HEK293T (cell line): ENCODE measurements around the gene KREMEN1.

Source experiments
- CTCF ChIA-PET: fragments of 350-600 bp; formaldehyde crosslinking; extraction: SDS; loops from one replicate; lab custom pipeline; 2021; ENCODE audit warnings: antibody characterized with exemption, inconsistent platforms; lab: Yijun Ruan, JAX
- POLR2A ChIA-PET: fragments of 350-600 bp; formaldehyde crosslinking; extraction: SDS; loops from one replicate; lab custom pipeline; 2020; ENCODE audit warnings: antibody characterized with exemption, inconsistent platforms; lab: Yijun Ruan, JAX
- DNase-seq: peaks from one replicate; pipeline ENCODE4 v3.0.0; 2012; ENCODE audit warnings: mixed read lengths; ENCODE audit errors: extremely low spot score
- ARNT ChIP-seq: fragments of 450-650 bp; IDR thresholded peaks from 2 replicates; pipeline ENCODE4 v1.6.1; 2017; ENCODE audit warnings: mild to moderate bottlenecking
- BHLHE40 ChIP-seq: fragments of 450-650 bp; IDR thresholded peaks from 2 replicates; pipeline ENCODE4 v1.6.1; 2016; ENCODE audit warnings: mild to moderate bottlenecking, moderate library complexity, borderline replicate concordance
- CTBP1 ChIP-seq: fragments of 450-650 bp; IDR thresholded peaks from 2 replicates; pipeline ENCODE4 v1.6.1; 2016; ENCODE audit warnings: borderline replicate concordance
- ELF4 ChIP-seq: fragments of 450-650 bp; IDR thresholded peaks from 2 replicates; pipeline ENCODE4 v1.6.1; 2017; ENCODE audit warnings: antibody characterized with exemption
- FOXA1 ChIP-seq: fragments of 450-650 bp; IDR thresholded peaks from 2 replicates; pipeline ENCODE4 v1.6.1; 2016; ENCODE audit warnings: mild to moderate bottlenecking
- FOXK2 ChIP-seq: fragments of 450-650 bp; IDR thresholded peaks from 2 replicates; pipeline ENCODE4 v1.6.1; 2016; ENCODE audit warnings: mild to moderate bottlenecking
- FOXM1 ChIP-seq: fragments of 450-650 bp; IDR thresholded peaks from 2 replicates; pipeline ENCODE4 v1.6.1; 2017; ENCODE audit warnings: mild to moderate bottlenecking, borderline replicate concordance
- HDGF ChIP-seq: fragments of 450-650 bp; IDR thresholded peaks from 2 replicates; pipeline ENCODE4 v1.6.1; 2017; ENCODE audit warnings: antibody characterized with exemption, borderline replicate concordance
- L3MBTL2 ChIP-seq: fragments of 450-650 bp; conservative IDR thresholded peaks from 2 replicates; pipeline ENCODE4 v1.6.1; 2016; ENCODE audit warnings: mild to moderate bottlenecking
- LEF1 ChIP-seq: fragments of 450-650 bp; IDR thresholded peaks from 2 replicates; pipeline ENCODE4 v1.6.1; 2017; ENCODE audit warnings: mild to moderate bottlenecking, borderline replicate concordance
- NFRKB ChIP-seq: fragments of 450-650 bp; IDR thresholded peaks from 2 replicates; pipeline ENCODE4 v1.6.1; 2016; ENCODE audit warnings: mild to moderate bottlenecking, moderate library complexity
- SP1 ChIP-seq: fragments of 450-650 bp; IDR thresholded peaks from 2 replicates; pipeline ENCODE4 v1.6.1; 2017
- SUZ12 ChIP-seq: fragments of 450-650 bp; IDR thresholded peaks from 2 replicates; pipeline ENCODE4 v1.6.1; 2016; ENCODE audit warnings: mild to moderate bottlenecking
- TARDBP ChIP-seq: fragments of 450-650 bp; IDR thresholded peaks from 2 replicates; pipeline ENCODE4 v1.6.1; 2016
- ZNF384 ChIP-seq: fragments of 450-650 bp; IDR thresholded peaks from 2 replicates; pipeline ENCODE4 v1.6.1; 2016
- TF ChIP-seq, protein P1 (sequence below): fragments of 450-650 bp; IDR thresholded peaks from 2 replicates; pipeline ENCODE4 v1.6.1; 2016

Gene KREMEN1

DNA sequence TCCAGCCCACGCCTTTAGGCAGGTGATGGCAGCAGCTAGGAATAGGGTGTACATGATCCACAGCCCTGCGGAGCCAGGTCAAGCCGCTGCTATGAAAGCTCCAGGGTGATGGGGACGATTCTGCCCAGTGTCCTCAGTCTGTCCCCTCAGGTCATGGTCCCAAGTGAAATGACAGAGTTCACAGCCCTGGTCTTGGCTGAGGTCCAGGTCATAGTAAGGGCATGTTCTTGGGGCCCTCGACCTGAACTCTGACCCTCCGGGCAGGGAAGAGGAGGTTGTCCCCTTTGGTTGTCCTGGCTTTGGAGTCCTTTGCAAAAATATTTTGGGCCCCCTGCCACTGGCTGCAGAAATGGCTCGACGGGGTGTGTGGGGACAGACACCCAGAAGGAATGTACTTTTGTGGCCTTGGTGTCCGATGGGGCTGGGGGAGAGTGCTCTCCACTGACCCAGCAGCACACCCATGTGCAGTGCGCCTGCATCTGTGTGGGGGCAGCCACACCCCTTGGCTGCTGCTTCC, 18.5 kb upstream of the KREMEN1 start:
- no peak for DNase-seq
- ChIA-PET CTCF (interaction anchor here (1.3 to 1.8 kb wide), 3 partner anchors 12 to 100 kb away, joined by 4 to 8 read pairs (median 5); no protein-coding TSS in a partner anchor), POLR2A (interaction anchor here (0.9 kb wide), 1 partner anchor 16 kb away, joined by 3 read pairs; no protein-coding TSS in a partner anchor)
- TF ChIP-seq ARNT (no peak), SUZ12 (no peak), FOXK2 (no peak), NFRKB (no peak), L3MBTL2 (no peak), ZNF384 (no peak), LEF1 (no peak), ELF4 (no peak), CTBP1 (no peak), FOXM1 (no peak), BHLHE40 (no peak), SP1 (no peak)

DNA sequence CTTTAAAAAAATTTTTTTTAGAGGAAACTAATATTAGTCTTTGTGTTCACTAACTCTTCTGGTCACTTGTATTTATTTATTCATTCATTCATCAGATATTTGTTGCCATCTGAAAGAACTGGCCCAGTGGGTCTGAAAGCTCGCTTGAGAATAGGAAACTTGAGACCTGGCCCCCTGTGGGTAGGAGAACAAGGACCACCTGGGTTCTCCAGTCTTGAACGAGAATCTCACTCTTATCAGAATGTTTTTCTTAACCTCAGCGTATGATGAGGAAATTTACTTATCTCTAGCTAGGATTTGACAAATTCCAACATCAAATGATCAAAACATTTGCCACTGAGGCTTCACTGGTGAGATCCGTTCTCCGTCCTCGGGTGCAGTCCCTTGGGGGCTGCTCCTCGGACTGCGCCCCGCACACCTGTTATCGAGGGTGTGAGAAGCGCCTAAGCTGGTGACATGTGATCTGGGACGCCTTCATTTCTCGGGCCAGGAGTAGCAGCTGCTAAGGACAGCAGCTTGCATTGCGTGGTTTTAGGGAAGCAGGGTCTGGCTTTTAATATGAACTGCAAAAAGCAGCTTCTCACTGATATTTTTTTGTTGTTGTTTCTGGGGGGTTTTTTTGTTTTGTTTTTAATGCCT, 17.5 kb upstream of the KREMEN1 start:
- DNase-seq = no peak
- CTCF ChIA-PET = interaction anchor here (0.6 to 2.5 kb wide), 5 partner anchors 12 to 99 kb away, joined by 3 to 5 read pairs (median 4); partner anchors contain the start of gene KREMEN1
- TF ChIP-seq ZNF384 (no peak), SUZ12 (no peak), L3MBTL2 (0 out of 2 replicates have a peak, but pooled peaks have one; percentile 16), ARNT (no peak)

DNA sequence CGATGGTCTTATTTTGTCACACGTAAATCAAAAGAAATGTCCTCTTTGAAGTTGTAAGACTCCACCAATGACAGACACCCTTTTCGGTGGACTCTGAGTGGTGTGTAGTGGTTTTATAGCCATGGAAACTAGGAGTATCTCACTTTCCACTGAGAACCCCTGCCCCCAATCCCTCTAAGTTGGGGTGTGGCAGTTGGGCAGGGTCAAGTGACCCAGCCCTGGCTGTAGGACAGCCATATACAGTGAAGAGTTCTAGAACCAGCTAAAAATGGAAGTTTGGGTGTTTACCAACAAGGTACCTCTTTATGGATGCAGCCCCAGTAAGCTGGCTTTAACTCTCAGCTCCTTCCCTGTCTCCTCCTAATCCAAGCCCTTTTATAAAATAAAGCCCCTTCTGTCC, 16.4 kb upstream of the KREMEN1 start:
- ChIA-PET POLR2A (no interaction called here), CTCF (interaction anchor here (1.0 to 2.5 kb wide), 2 partner anchors 16 to 189 kb away, joined by 3 to 5 read pairs; no protein-coding TSS in a partner anchor)
- DNase-seq = no peak
- TF ChIP-seq CTBP1 (no peak), SP1 (no peak), NFRKB (no peak), L3MBTL2 (no peak), HDGF (no peak), FOXM1 (no peak), FOXA1 (no peak), BHLHE40 (no peak), ARNT (no peak), SUZ12 (no peak), ELF4 (no peak), TARDBP (no peak), LEF1 (no peak), ZNF384 (no peak), FOXK2 (no peak)
- TF ChIP-seq, protein P1, sequence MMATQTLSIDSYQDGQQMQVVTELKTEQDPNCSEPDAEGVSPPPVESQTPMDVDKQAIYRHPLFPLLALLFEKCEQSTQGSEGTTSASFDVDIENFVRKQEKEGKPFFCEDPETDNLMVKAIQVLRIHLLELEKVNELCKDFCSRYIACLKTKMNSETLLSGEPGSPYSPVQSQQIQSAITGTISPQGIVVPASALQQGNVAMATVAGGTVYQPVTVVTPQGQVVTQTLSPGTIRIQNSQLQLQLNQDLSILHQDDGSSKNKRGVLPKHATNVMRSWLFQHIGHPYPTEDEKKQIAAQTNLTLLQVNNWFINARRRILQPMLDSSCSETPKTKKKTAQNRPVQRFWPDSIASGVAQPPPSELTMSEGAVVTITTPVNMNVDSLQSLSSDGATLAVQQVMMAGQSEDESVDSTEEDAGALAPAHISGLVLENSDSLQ = no peak

More for the DNA sequence above, 17.5 kb upstream of the KREMEN1 start:
- POLR2A ChIA-PET = no interaction called here

DNA sequence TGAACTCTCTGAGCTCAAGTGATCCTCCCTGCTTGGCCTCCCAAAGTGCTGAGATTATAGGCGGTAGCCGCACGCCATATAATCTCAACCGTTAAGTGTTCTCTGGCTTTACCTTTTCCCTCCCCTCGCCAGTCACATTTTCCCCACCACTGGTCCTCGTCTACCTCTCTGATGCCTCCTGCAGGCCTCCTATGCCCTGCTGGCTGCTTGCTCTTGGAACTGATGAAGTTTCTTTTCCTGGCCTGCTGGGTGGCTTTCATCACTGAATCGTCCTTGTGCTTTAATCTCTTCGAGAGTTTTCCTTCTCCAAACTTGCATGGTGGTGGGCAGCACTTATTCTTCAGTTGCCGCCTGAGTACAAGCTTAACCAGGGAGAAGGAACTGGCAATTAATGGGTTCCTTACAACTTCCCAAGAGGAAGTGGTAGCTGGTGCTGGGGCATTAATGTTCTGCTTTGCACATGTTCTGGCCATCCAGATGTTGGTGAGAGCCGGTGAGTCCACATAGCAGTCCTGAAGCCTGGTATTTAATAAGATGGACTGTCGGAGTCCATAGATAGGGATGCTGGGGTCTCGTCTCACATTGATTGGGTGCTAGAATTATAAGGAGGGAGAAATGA, 12.5 kb upstream of the KREMEN1 start:
- CTCF ChIA-PET = interaction anchor here (1.6 kb wide), 1 partner anchor 12 kb away, joined by 3 read pairs; the partner anchor contains the start of gene KREMEN1
- TF ChIP-seq SUZ12 (no peak), L3MBTL2 (no peak), FOXK2 (no peak), ELF4 (no peak), FOXA1 (no peak), SP1 (no peak), TARDBP (no peak), BHLHE40 (no peak), HDGF (no peak), LEF1 (no peak), ARNT (no peak), CTBP1 (no peak), NFRKB (no peak), FOXM1 (no peak), ZNF384 (no peak)
- TF ChIP-seq, protein P1 = no peak
- DNase-seq = no peak
- POLR2A ChIA-PET = no interaction called here

DNA sequence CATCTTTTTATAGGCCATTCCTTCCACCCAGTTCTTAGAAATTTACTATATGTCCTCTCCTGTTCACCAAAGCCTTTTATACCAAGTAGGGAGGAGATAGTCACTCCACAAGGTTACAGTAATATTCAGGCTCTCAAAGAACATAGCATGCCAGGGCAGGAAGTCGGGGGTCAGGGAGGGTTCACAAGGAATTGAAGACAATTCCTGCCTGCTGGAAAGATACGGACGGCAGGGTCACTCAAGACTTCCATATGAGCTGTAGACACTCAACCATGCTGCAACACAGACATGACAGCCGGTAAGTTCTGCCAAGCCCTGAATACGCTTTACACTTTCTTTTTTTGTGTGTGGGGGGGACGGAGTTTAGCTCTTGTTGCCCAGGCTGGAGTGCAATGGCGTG, 11.9 kb upstream of the KREMEN1 start:
- ChIA-PET CTCF (interaction anchor here (1.6 kb wide), 1 partner anchor 12 kb away, joined by 3 read pairs; the partner anchor contains the start of gene KREMEN1), POLR2A (no interaction called here)
- no peak for TF ChIP-seq LEF1
- TF ChIP-seq ARNT = no peak
- no peak for TF ChIP-seq FOXK2
- no peak for TF ChIP-seq ELF4
- DNase-seq = no peak

DNA sequence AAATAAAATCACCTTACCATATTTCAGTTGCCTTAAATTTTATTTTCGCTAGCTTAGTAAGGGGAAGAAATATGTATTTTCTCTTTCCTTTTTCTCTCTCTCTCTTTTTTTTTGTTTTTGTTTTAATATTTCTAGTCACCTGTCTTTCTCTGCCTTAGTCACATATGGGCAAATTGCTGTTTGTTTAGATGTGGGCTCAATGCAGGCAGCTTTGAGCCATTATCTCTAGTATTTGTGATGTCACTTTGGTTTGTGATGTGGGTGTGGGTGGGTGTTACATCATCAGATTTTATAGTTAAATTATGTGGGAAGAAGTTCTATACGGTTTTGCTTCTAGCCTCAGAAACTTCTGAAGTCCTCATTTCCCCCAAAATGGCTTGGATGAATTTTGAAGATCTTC, 11.1 kb upstream of the KREMEN1 start, which contains the start of gene C22orf31:
TSS of gene C22orf31 (minus strand) at position 59 of the 400 bp plus-strand sequence. CDS start at position 20, 39 bp downstream.
- CTCF ChIA-PET = interaction anchor here (1.6 kb wide), 1 partner anchor 11 kb away, joined by 3 read pairs; the partner anchor contains the start of gene KREMEN1
- TF ChIP-seq BHLHE40 (no peak), LEF1 (no peak), NFRKB (no peak), FOXM1 (no peak), FOXA1 (no peak), HDGF (no peak), L3MBTL2 (no peak), FOXK2 (no peak), ZNF384 (no peak), TARDBP (no peak), SP1 (no peak), CTBP1 (no peak), ARNT (no peak), ELF4 (no peak), SUZ12 (no peak)
- TF ChIP-seq, protein P1 = no peak
- no peak for DNase-seq
- POLR2A ChIA-PET = no interaction called here
